T-helper 22 cell (primary cell): ENCODE data around the gene SDC4.
"Not testable (repeated sequence)": the region's sequence is repeated elsewhere in the genome, so short reads cannot be mapped to it uniquely, and the experiment has no call there.

ENCODE experiments used
- DNase-seq: peaks from one replicate; pipeline ENCODE4 v3.0.0-alpha.2; 2020; ENCODE audit warnings: low read depth

Gene SDC4

GRCh38 chr20:45363611-45364492 lies 15.6 kb upstream of the SDC4 start:
- DNase-seq, result no peak

GRCh38 chr20:45362804-45363610 lies 14.8 kb upstream of the SDC4 start, which contains the start of gene SYS1:
TSS of gene SYS1 (plus strand) at chr20:45363156. CDS start at chr20:45363532, 376 bp downstream.
- peak; percentile 98 for DNase-seq

DNA sequence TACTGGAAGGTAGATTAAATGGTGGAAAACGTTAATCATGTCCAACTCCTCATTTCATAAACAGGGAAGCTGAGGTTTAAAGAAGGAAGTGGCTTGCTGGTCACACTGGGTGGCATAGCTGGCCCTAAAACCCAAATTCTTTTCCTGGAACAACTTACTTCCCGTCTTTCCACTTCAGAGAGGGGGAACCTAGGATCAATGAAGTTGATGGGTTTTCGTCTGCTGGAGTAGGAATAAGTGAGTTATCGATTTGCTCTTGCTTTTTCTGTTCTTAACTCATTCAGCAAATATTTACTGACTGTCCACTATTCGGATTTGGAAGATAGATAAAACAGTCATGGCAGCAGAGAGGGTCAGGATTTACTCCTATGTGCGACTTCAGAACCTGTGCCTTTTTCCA lies 13.6 kb upstream of the SDC4 start:
- no peak for DNase-seq

DNA sequence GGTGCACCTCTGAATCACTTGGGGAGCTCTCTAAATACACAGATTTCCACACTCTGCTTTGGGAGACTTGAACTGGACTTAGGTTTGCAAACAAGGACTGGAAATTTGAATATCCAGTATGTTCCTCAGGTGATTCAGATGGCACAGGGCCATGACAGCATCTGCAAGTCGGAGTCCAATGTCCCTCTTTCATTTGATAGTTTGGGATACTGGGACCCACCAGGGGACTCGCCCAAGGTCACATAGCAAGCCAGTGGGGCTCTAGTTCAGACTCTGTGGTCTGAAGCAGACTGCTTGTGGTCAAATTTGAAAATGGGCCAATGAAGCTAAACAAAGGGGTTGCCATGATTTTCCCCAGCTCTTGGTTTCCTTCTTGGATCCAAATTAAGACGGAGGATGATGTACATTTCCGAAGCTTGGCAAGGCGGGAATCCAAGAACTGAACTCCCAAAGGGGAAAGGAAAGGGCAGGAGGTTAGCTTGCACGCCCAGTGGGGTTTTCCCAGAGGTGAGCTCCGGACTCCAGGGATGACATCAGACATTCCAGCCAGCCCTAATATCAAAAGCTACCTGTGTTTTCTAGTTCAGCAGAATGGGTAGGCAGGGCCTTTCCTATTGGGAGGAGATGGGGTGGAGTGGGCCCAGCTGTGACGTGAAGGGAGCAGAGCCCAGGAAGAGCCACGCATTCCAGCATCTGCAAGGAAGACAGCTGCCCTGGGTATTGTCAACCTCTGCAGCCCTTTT lies 11.4 kb upstream of the SDC4 start:
- no peak for DNase-seq

GRCh38 chr20:45359069-45359405 lies 10.8 kb upstream of the SDC4 start:
- DNase-seq, result no peak

DNA sequence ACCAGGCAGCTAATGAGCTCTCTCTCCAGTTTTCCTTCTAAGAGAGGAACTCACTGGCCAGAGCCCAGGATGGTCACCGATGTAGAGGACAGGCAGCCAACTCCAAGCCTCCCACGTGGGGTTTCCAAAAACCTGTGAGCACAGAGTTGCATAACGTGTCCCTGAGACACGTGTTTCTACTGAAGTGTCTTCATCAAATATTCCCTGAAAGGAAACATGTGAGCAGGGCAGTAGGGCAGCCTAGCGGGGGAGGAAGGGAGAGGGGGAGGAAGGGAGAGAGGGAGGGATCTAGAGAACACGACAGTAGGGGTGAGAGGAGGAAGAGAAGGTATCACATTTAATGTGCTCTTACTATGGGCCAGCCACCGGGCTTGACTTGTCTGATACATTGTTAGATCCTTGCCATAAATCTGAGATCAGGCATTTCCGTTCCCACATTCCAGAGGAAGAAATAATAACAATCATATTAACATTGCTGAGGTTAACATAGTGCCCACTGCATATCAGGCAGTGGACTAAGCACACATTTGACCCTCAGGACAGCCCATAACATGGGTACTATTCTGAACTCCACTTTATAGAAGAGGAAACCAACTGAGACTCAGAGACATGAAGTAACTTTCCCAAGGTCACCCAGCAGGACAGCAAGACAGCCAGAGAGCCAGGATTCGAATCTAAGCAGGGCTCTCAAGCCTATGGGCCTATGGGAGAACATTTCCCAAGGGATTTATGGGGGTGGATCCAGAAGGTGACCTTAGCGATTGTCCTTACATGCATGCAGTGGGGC lies 10.3 kb upstream of the SDC4 start:
- DNase-seq, result no peak

- DNase-seq, result no peak
Measured at GRCh38 chr20:45355209-45356084, 7.2 kb upstream of the SDC4 start.

DNA sequence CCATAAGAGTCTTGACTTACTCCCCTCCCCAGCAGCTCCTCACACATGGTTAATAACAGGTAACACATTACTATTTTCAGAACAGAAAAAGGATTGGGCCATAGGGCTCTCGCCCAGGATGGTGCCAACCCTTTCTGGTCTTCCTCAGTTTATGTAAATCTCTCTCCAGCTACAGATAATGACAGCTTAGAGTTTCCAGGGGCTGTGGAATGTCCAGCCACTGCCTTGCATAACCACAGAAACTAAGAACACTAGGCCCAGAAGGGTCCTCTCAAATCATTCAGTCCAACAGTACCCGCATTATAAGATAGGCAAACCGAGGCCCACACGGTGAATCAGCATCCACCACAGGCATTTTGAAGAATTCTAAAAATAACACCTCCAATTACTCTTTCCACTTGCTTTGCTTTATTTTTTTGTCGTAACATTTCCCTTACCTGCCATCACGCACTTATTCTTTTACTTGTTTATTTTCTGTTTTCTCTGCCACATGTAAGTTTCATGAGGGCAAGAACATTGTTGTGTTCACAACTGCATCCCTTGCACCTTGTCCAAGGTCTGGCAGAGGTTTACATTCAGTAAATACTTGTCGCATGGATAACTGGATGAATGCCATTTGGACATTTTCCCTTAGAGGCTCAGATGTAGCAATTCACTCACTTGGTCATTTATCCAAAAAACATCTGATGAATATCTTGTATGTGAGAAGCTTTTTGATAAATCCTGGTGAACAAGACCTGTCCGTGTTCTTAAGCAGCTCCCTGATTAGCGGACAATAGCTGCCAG lies 6.4 kb upstream of the SDC4 start:
- no peak for DNase-seq

DNA sequence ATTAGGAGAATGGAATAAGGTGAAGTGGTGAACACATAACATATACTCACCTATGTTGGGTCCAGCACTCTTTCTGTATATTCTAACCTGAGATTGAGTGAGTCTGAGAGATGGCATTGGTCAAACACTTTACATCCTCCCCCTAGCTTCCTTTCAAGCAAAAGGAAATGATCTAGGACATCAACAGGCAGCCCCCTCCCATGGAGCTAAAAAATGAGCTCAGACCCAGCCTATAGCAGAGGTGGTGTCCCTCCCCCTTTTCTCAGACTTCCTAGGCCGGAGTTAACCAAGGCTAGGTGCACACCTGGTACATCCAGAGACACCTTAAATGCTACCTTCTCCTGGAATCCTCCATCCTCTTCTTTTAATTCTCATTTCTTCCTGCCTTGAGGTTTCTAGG lies 5.5 kb upstream of the SDC4 start:
- no peak for DNase-seq

DNA sequence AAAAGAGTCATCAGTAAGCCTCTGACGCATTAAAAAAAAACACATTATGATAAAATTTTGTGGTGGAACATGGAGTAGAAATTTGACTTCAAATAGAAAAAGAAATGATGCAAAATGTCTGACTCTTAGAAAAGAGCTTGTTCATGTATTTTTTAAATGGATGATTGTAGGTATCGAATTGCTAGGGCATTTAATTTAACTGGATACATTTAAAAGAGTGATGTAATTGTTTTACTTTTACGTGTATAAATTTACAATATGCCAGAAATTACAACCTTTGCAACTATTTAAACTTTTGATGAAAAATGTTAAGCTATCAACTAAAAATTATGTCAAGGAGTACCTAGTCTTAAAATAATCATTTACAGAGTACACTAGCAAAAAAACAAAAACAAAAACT lies 4.5 kb upstream of the SDC4 start:
- DNase-seq, result no peak

- DNase-seq, result not testable (repeated sequence)
Measured at GRCh38 chr20:45350795-45351194, 2.6 kb upstream of the SDC4 start.

- DNase-seq, result no peak
Measured at GRCh38 chr20:45350217-45350616, 2.0 kb upstream of the SDC4 start.

DNA sequence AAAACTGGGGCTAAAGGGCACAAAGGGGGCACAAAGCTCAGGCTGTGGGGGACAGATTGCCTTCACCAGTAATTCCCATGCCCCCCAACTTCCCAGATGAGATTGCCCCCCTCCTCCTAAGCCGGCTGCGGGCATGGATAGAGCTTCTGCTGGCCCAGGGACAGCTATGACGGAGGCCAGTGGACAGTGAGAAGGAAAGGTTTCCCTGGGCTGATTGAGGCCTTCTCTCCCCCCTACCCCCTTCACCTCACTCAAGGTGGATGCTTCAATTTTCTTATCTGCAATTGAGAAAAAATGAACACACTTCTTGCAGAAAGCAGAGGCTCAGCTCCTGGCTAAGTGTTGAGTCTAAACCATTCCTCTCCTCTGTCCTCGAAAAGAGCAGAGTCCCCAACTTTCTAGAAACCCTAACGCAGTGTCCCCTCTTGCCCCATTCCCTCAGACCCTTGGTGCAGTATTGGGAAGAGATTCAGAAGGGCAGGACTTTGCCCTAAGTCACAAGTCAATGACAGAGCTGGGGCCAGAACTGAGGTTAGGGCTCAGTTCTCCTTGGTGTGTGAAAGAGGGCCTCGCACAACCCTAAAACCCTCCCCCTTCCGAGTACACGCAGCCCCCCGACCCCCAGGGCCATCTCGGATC lies 808 bp downstream of the SDC4 start:
- DNase-seq, result no peak

DNA sequence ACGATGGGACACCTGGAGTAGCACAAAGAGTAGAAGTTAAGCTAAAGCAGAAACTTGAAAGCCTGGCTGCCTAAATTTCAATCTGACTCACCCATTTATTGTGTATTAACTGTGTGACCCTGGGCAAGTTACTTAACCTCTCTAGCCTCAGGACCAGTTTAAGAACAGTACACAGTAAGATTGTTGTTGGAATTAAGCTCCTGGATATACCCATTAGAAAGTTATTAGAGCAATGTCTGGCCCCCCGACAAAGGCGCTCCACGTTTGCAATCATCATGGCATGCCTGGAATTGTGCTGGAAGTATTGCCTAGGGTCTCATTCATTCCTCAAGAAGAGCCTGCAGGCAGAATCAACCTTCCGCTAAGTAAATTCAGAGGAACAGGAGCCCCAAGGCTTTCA lies 1.4 kb downstream of the SDC4 start:
- DNase-seq, result no peak

DNA sequence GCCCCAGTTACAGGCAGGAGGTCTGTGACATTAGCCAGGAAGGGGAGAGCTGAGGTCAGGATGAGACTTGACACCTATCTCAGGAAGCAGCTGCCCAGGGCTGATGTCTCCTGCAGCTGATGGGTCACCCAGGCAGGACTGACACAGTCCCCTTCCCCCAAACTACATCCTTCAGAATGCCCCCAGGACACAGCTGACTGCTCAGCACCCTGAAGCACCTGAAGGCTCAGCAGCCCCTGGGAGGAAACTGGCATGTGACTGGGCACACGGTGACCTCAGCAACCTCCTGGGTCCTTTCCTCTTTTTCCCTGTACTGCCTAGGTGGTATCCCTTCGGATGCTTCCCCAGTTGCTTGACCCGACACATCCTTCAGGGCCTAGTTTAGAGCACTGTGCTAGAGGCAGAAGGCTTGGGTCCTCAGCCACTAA lies 1.9 kb downstream of the SDC4 start:
- DNase-seq, result no peak

- DNase-seq, result no peak
Measured at GRCh38 chr20:45345104-45345936, 2.9 kb downstream of the SDC4 start.

DNA sequence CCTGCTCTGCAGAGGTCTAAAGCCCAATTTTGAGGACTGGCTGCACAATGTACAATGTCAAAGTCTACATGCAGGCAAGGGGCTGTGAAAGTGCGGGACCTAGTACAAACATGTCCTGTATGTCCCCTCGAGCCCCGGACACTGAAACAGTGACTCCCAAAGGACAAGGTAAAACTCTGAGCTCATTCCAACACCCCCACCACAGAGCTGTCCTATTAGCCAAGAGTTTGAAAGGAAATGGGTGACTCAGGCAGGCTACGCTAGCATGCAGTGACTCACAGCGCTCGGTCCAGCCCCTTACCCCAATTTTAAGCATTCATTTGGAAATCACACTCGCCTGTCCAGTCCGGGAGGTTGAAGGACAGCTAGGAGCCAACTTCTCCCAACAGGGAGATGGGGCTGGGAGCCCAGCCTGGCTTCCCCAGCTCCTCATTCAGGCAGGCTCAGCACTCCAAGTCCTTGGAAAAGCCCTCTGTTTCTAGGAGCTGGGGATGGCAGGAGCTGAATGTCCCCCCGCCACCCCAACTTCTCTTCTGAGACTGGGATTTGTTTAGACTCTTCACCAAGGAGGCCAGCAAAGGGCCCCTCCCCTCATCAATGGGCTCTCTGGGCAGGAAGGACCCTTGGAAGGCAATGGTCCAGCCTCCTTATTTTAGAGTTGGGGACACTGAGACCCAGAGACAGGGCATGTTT lies 3.9 kb downstream of the SDC4 start:
- DNase-seq, result no peak
